GM18520 (cell line): ENCODE data around the gene ARAP3.
A peak's percentile ranks its signal among the peaks of the same experiment; 100 is the strongest.

Experiments used
- ATAC-seq: cut with Tn5 transposase; IDR thresholded peaks from one replicate; pipeline ENCODE4 v1.9.1; 2021; ENCODE audit not compliant: unreplicated experiment

The ARAP3 gene

GRCh38 chr5:141672841-141673813 is 8.9 kb downstream of the ARAP3 start:
- no peak for ATAC-seq

GRCh38 chr5:141672071-141672840 is 9.8 kb downstream of the ARAP3 start:
- no peak for ATAC-seq

DNA sequence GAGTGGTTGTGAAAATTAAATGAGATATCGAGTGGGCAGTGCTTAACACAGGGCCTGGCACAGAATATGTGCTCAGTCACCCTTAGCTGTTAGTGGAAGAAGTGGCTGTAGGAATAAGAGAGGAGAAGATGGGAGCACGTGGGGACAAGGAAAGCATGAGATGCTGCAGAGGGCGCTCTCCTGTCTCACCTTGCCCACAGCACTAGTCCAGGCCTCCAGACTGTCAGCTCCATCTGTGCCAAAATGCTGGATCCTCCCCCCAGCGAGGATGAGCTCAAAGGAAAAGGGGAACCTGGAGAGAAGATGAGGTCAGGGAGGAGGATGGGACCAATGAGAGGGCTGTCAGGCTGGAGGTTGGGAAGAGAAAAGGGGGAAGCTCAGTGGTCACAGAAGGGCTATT is 12.5 kb downstream of the ARAP3 start:
- no peak for ATAC-seq

GRCh38 chr5:141668601-141669265 is 13.3 kb downstream of the ARAP3 start:
- ATAC-seq: no peak

DNA sequence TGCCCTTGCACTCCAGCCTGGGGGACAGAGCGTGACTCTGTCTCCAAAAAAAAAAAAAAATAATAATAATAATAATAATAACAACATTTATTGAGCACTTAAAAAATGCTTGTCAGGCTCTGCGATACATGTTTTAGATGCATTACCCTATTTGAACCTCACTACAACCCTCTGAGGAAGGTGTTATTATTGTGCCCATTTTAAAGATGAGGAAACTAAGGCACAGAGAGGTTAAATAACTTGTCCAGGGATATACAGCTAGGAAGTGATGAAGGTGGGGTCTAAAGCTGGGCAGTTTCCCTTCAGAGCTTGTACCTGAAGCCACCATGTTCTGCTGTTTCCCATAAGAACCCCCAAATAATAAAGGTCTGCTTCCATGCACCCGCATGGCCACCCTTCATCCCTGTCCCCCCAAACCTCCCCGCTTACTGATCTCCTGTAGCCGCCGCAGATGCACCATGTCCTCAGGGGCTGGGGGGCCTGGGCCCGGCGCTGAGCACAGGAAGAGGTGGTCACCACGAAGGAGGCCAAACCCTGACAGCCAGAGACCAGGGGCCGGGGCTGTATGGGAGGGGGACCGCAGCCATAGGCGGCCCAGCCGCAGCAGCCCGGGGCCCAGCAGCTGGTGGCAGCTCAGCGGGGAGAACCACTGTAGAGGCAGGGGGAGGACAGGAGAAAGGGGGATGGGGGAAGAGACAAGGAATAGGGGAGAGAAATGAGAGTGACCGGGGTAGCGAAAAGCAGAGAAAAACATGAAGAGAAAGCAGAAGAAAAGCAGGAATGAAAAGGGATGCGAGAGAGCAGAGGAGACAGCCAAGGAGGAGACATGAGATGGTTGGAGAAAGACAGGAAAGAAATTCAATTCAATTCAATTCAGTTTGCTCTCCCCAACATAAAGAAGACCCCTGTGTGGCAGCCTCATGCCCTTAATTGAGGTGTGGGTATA is 15.8 kb downstream of the ARAP3 start:
- ATAC-seq: no peak

GRCh38 chr5:141664733-141665461 is 17.1 kb downstream of the ARAP3 start:
- ATAC-seq: peak; percentile 71

GRCh38 chr5:141663506-141663905 is 18.5 kb downstream of the ARAP3 start:
- no peak for ATAC-seq

- ATAC-seq: no peak
Measured at GRCh38 chr5:141662028-141662427, 20.0 kb downstream of the ARAP3 start.

GRCh38 chr5:141657937-141658545 is 24.0 kb downstream of the ARAP3 start:
- ATAC-seq: peak; percentile 74

GRCh38 chr5:141657404-141657803 is 24.6 kb downstream of the ARAP3 start:
- no peak for ATAC-seq

DNA sequence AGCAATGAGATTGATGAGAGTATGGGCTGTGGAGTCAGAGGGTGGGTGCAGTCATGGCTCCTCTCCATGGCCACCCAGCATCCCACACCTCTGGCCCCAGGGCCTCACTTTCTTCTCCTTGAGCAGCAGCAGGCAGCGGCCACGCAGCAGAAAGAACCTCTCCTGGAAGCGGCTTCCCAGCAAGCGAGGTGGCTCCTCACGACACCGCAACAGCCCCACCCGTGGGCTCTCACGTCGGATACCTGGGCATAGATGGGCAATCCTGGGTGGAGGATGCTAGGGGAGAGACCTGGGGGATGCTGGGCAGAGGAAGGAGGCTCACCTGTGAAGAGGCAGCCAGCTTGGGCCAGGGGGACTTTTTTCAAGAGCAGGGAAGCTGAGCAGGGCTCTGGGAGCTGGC is 25.6 kb downstream of the ARAP3 start:
- ATAC-seq: no peak

- no peak for ATAC-seq
Measured at GRCh38 chr5:141655020-141655419, 27.0 kb downstream of the ARAP3 start.

DNA sequence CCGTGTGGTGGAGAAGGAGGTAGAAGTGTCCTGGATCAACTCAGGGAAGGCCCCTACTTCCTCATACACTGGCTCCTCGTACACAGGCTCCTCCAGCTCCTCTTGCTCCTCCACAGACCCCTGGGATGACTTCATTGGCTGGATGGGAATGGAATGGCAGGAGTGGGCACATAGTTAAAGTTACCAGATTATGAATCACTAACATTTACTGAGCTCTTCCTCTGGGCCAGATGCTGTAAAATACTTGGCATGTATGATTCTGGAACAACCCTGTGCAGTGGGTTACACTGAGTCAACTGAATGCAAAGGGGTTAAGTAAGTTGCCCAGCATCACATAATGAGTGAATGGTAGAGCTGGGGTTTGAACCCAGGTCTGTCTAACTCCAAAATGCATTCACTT is 27.7 kb downstream of the ARAP3 start:
- no peak for ATAC-seq

DNA sequence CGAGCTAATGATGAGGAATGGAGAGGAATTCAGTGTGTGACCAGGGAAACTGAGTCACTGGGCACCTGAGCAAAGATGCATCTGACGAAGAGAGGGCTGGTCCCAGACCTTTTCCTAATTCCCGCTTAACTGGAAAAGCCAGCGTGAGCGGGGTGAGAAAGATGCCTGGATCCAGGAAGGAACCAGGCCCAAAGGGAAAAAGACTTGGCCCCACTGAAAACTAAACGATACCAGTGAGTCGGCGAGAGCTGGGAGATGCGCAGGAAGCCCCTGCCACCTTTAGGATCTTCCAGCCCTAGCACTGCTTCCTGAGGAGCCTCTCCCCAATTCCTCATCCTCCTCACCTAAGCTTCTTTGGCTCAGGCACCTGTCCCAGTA is 30.3 kb downstream of the ARAP3 start:
- ATAC-seq: no peak

- peak; percentile 64 for ATAC-seq
Measured at GRCh38 chr5:141650851-141651727, 30.9 kb downstream of the ARAP3 start, which contains the start of gene FCHSD1. Gene FCHSD1, minus strand, starts transcription at chr5:141651418. Its CDS starts 50 bp downstream, at chr5:141651368.

DNA sequence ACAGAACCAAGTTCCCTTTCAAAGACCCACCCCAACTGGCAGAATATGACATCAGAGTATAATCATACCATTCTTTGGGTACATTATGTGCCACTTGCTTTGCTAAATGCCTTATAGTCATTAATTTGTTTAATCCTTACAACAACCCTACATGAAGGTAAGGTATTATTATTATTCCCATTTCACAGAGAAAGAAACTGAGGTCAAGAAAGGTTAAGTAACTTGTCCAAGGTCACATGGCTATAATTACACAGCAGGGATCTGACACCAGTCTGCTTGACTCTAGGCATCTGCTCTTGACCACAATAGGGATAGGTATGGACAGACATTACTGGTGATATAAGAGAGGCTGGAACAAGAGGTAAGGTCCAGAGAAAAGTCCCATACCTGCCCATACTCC is 32.1 kb downstream of the ARAP3 start:
- ATAC-seq: no peak

- no peak for ATAC-seq
Measured at GRCh38 chr5:141649056-141649688, 32.9 kb downstream of the ARAP3 start.

GRCh38 chr5:141647851-141648250 is 34.2 kb downstream of the ARAP3 start:
- ATAC-seq: no peak
